Calu3 (cell line): ENCODE data around the gene AAR2. TPM values are rescaled to one million over a fixed set of nuclear protein-coding genes. Genes with fewer than 3 reads are reported as not detected.

ENCODE experiments used
- BruUV-seq: library from RNA; stranded (reverse); fragments of 400-500 nt; replicated peaks from 2 replicates; lab custom pipeline; 2021; lab: Mats Ljungman, UMichigan
- CTCF ChIA-PET: fragments of 300-600 bp; sonication (Branson Sonifier 250); formaldehyde crosslinking; loops from one replicate; lab custom pipeline; 2022; ENCODE audit warnings: antibody characterized with exemption; lab: Charles Lee
- DNase-seq: peaks from one replicate; pipeline ENCODE4 v3.0.0; 2022
- H3K27ac Mint-ChIP-seq: one replicate; pipeline ENCODE4 v1.8.0; 2022; ENCODE audit warnings: mixed read lengths; ENCODE audit not compliant: unreplicated experiment
- H3K27me3 Mint-ChIP-seq: one replicate; pipeline ENCODE4 v1.8.0; 2022; ENCODE audit warnings: mixed read lengths; ENCODE audit not compliant: unreplicated experiment
- H3K36me3 Mint-ChIP-seq: one replicate; pipeline ENCODE4 v1.8.0; 2022; ENCODE audit warnings: mild to moderate bottlenecking, moderate library complexity, mixed read lengths; ENCODE audit not compliant: insufficient read depth, unreplicated experiment
- H3K4me1 Mint-ChIP-seq: one replicate; pipeline ENCODE4 v1.8.0; 2022; ENCODE audit warnings: mild to moderate bottlenecking, low read depth, mixed read lengths; ENCODE audit not compliant: unreplicated experiment
- H3K4me3 Mint-ChIP-seq: one replicate; pipeline ENCODE4 v1.8.0; 2022; ENCODE audit warnings: mild to moderate bottlenecking, low read depth, moderate library complexity, mixed read lengths; ENCODE audit not compliant: unreplicated experiment
- H3K9me3 Mint-ChIP-seq: one replicate; pipeline ENCODE4 v1.8.0; 2022; ENCODE audit warnings: low read depth, mixed read lengths; ENCODE audit not compliant: unreplicated experiment
- intact Hi-C: fragments of 100-400 bp; cut with micrococcal nuclease; formaldehyde crosslinking; loops from one replicate; pipeline ENCODE4 v1.10.0; 2022; ENCODE audit not compliant: unreplicated experiment
- total RNA-seq: library from RNA; stranded (reverse); gene quantifications from 2 replicates; pipeline ENCODE4 v1.2.3, GENCODE V29; 2022
- TF ChIP-seq, protein P1 (sequence below): fragments of 200-600 bp; IDR thresholded peaks from one replicate; pipeline ENCODE4 v1.8.0; 2022; ENCODE audit warnings: antibody characterized with exemption; ENCODE audit not compliant: unreplicated experiment

Gene AAR2
- total RNA-seq, 1 experiment from 2014 or later, result 37.0 TPM

DNA sequence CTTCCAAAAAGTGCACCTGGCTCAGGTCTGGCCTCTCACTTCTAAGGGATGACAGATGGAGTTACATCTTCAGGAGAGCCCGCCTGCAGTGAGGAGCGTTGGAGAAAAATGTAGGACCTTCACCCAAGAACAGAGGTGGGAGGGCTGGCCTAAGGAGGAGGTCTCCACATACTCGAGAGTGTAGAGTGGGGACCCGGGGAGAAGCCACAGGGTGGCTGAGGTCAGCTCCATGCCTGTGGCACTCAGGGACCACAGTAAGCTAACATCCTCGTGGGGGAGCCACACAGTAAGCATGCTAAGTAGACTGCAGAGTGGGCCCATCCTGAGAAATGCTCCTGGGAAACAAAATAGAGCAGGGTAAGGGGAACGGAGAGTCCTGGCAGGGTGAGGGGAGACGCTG, 24.0 kb downstream of the AAR2 start:
- intact Hi-C loops, result no loop called here
- H3K27ac Mint-ChIP-seq, result no peak overlapping the region
- H3K4me3 Mint-ChIP-seq, result no peak overlapping the region
- peaks cover 17% of the 10 kb centered on the region for H3K27me3 Mint-ChIP-seq
- TF ChIP-seq, protein P1, sequence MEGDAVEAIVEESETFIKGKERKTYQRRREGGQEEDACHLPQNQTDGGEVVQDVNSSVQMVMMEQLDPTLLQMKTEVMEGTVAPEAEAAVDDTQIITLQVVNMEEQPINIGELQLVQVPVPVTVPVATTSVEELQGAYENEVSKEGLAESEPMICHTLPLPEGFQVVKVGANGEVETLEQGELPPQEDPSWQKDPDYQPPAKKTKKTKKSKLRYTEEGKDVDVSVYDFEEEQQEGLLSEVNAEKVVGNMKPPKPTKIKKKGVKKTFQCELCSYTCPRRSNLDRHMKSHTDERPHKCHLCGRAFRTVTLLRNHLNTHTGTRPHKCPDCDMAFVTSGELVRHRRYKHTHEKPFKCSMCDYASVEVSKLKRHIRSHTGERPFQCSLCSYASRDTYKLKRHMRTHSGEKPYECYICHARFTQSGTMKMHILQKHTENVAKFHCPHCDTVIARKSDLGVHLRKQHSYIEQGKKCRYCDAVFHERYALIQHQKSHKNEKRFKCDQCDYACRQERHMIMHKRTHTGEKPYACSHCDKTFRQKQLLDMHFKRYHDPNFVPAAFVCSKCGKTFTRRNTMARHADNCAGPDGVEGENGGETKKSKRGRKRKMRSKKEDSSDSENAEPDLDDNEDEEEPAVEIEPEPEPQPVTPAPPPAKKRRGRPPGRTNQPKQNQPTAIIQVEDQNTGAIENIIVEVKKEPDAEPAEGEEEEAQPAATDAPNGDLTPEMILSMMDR, result no peak
- H3K36me3 Mint-ChIP-seq, result peaks cover 8% of the 10 kb centered on the region
- CTCF ChIA-PET, result interaction anchor here (0.6 to 0.7 kb wide), 2 partner anchors 50 to 214 kb away, joined by 4 to 7 read pairs; no protein-coding TSS in a partner anchor
- DNase-seq, result no peak
- H3K4me1 Mint-ChIP-seq, result no peaks in the 10 kb centered on the region
- BruUV-seq, result no TSS peak
- H3K9me3 Mint-ChIP-seq, result no peaks in the 10 kb centered on the region

DNA sequence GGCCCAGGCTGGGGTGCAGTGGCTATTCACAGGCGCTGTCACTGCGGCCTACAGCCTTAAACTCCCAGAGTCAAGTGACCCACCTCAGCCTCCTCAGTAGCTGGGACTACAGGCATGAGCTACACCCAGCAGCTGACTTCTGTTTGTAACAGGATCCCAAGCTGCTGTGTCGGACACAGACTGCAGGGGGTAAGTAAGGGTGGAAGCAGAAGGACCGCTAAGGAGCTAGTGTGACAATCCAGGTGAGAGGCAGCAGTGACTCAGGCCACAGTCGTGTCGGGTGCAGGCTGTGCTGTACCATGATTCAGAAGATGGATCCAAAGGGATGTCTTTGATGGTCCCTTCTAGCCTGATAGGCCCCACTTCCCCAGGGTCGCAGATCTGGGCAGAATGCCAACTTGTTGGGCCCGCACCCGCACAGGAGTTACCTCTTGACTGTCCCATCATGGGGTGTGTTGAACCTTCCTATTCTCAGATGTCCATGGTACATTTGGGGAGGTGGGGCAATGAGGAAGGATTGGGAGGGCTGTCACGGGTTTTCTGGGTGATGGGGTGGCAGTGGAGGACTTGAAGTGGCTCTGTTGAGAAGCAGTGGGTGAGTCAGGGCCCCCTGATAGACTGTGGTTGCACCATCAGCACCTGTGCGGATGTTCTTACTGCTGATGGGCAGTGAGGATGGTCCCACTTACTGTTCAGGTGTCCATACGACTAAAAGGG, 25.3 kb downstream of the AAR2 start:
- no peak overlapping the region for H3K27ac Mint-ChIP-seq
- no peaks in the 10 kb centered on the region for H3K9me3 Mint-ChIP-seq
- no TSS peak for BruUV-seq
- no peaks in the 10 kb centered on the region for H3K4me1 Mint-ChIP-seq
- no peak for DNase-seq
- intact Hi-C loops, result no loop called here
- H3K27me3 Mint-ChIP-seq, result peaks cover 30% of the 10 kb centered on the region
- TF ChIP-seq, protein P1, result no peak
- CTCF ChIA-PET, result no interaction called here
- H3K36me3 Mint-ChIP-seq, result no peaks in the 10 kb centered on the region
- H3K4me3 Mint-ChIP-seq, result no peak overlapping the region

DNA sequence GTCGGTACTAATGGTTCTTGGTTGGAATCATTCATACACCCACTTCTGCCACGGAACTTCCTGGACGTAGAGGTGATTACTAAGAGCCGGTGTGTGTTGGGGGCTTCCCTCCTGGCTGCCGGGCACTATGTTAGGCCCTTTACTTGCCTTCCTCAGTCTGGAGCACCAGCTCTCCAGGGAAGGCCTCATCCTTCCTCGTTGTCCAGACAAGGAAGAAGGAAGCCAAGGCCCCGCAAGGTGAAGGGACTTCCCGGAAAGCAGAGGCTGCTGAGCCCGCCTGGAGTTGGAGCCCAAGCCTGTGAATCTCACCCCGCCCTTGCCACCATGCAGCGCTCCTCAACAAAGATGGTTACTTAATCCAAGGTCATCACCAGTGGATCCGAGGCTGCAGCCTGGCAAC, 26.2 kb downstream of the AAR2 start:
- Mint-ChIP-seq H3K36me3 (no peaks in the 10 kb centered on the region), H3K27me3 (peaks cover 37% of the 10 kb centered on the region), H3K27ac (no peak overlapping the region), H3K9me3 (no peaks in the 10 kb centered on the region), H3K4me1 (no peaks in the 10 kb centered on the region), H3K4me3 (no peak overlapping the region)
- TF ChIP-seq, protein P1, result no peak
- no peak for DNase-seq
- CTCF ChIA-PET, result no interaction called here
- intact Hi-C loops, result no loop called here
- no TSS peak for BruUV-seq

DNA sequence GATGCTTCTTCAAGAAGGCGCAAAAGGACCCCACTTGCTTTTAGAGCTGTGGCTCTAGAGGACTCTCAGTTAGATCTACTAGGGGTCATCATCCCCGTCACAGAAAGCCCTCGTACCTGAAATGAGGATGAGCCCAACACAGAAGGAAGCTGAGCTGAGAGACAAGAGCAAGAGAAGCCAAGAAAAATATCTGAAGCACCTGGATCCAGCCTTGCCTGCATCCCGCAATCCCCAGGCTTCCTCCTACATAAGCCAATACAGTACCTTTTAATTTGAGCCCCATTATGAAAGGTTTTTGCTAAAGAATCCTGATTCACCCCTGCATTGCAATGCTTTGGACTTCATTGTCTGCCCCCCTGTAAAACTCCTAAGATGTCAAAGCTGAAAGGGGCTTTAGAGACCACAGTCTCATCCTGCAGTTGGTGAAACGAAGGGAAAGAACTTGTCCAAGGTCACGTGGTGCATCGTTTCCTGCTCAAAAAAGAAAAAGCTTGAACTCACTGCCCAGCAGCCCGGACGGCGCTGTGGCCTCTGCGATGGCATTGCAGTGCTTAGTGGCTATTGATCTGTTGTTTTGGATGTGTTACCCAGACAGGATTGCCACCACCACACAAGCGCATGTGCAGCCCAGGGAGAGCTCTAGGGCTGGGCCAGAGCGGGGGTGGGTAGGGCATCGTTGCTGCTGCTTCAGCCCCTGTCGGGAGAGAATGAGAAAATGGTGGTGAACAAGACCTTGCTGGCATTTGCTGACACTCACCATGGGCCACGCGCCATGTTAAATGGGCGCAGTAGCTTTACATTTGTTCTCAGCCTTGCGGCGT, 28.4 kb downstream of the AAR2 start:
- no peaks in the 10 kb centered on the region for H3K36me3 Mint-ChIP-seq
- DNase-seq, result no peak
- BruUV-seq, result no TSS peak
- intact Hi-C loops, result no loop called here
- H3K4me3 Mint-ChIP-seq, result no peak overlapping the region
- CTCF ChIA-PET, result interaction anchor here (0.7 kb wide), 1 partner anchor 286 kb away, joined by 3 read pairs; no protein-coding TSS in a partner anchor
- TF ChIP-seq, protein P1, result no peak
- H3K27ac Mint-ChIP-seq, result no peak overlapping the region
- H3K27me3 Mint-ChIP-seq, result peaks cover 53% of the 10 kb centered on the region
- no peaks in the 10 kb centered on the region for H3K4me1 Mint-ChIP-seq
- no peaks in the 10 kb centered on the region for H3K9me3 Mint-ChIP-seq
